ENCODE data around the gene PTPRJ.

- TF ChIP-seq, protein P1, sequence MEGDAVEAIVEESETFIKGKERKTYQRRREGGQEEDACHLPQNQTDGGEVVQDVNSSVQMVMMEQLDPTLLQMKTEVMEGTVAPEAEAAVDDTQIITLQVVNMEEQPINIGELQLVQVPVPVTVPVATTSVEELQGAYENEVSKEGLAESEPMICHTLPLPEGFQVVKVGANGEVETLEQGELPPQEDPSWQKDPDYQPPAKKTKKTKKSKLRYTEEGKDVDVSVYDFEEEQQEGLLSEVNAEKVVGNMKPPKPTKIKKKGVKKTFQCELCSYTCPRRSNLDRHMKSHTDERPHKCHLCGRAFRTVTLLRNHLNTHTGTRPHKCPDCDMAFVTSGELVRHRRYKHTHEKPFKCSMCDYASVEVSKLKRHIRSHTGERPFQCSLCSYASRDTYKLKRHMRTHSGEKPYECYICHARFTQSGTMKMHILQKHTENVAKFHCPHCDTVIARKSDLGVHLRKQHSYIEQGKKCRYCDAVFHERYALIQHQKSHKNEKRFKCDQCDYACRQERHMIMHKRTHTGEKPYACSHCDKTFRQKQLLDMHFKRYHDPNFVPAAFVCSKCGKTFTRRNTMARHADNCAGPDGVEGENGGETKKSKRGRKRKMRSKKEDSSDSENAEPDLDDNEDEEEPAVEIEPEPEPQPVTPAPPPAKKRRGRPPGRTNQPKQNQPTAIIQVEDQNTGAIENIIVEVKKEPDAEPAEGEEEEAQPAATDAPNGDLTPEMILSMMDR (IDR thresholded peaks at IDR 0.05) = no peak
- no peak for TF ChIP-seq POLR2A (IDR thresholded peaks at IDR 0.05)
Observed at GRCh38 chr11:48077251-48077650, 96.9 kb downstream of the PTPRJ start.

All from breast epithelium (tissue), 3 donors.